Stimulated activated CD4-positive, alpha-beta T cell treated with anti-CD3 and anti-CD28 coated beads, Interleukin-2, amount 100 ng/mL, for 48 hours (primary cell): ENCODE results near the gene HNF4A.
"Not testable (repeated sequence)": the region's sequence is repeated elsewhere in the genome, so short reads cannot be mapped to it uniquely, and the experiment has no call there.

Experiments used
- DNase-seq, 2 donors: peaks; one replicate each; pipeline ENCODE4 v3.0.0-alpha.2; 2020

The HNF4A gene

DNA sequence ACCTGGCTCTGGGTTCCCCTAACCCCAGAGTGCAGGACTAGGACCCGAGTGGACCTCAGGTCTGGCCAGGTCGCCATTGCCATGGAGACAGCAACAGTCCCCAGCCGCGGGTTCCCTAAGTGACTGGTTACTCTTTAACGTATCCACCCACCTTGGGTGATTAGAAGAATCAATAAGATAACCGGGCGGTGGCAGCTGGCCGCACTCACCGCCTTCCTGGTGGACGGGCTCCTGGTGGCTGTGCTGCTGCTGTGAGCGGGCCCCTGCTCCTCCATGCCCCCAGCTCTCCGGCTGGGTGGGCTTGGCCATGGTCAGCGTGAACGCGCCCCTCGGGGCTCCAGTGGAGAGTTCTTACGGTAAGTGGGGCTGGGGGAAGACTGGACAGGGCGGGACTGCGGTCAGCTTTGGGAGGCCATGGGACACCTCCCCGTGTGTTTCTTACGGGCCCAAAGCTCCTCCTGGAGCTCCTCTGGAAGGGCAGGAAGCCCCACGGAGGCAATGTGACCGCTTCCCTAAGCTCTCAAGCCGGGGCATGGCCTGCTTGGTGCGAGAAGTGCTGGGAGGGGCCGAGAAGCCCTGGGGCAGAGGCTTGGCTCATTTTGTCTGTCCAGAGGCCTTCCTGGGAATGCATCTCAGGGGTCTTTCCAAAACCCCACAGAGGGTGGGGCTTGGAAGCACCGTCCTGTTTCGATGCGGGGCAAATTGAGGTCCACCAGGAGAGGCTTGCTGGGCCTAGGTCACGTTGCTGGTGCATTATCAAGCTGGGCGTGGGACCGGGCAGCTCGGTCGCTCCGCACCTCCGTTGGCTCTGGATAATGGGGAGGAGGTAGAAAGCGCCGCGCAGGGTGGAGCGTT, at the start of gene HNF4A:
Gene HNF4A (plus strand): TSS at position 202 of the 855 bp plus-strand sequence. CDS start 106 bp downstream, at position 308.
- no peak for DNase-seq

DNA sequence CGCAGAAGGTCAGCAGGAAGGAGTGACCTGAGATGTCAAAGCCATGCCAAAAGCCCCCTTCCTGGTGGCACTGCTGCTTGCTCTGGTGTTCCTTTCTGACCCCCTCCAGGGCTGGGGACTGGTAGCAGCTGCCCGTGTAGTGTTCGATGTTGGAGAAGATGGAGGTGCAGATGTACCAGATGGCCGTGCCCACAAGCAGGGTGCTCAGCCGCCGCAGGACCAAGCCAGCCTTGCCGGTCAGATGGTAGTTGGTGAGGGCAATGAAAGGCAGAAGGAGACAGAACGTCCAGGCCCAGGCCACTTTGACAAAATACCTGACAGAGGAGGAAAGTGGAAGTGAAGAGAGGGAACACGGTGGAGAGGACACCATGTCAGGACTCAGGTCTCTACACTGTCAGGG, 48.6 kb upstream of the HNF4A start:
- no peak for DNase-seq

DNA sequence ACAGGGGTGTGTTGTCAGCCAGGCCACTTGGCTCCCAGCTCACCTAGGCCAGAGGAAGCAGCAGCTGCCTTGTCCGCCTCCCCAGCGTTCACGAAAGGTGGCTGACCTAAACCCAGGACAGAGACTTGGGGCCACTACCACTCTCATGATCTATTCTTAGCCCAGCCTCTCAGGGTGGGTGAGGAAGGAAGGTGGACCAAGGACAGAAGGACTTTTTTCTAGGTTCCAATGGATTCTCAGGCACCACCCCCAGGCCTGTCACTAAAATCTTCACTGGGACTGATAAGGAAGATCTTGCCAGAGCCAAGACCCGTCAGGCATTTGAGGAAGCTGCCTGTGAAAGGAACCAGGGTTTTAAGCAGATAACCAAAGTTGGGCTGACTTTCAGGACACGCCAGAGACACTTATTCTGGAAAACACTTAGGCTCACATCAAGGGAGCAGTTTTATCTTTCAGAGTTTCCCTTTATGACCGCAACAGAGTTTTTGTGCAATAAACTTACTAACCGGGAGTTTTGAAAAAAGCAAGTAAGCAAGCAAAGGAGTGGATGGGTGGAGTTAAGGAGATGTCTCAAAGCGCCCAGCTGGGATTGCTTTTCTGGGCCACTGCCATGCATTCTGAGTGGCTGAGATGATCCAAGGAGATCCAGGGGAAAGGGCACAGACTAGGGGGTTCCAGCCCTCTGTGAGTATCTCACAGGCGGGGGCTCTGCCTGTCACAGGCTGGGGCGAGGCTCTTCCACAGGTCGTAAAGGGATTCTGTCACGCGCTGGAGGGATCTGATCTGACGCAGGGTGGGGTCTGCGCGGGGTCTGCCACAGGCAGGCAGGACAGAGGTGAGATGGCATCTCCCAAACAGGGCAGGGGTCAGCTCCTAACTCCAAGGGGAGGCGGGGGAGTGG, 45.5 kb upstream of the HNF4A start:
- no peak for DNase-seq

DNA sequence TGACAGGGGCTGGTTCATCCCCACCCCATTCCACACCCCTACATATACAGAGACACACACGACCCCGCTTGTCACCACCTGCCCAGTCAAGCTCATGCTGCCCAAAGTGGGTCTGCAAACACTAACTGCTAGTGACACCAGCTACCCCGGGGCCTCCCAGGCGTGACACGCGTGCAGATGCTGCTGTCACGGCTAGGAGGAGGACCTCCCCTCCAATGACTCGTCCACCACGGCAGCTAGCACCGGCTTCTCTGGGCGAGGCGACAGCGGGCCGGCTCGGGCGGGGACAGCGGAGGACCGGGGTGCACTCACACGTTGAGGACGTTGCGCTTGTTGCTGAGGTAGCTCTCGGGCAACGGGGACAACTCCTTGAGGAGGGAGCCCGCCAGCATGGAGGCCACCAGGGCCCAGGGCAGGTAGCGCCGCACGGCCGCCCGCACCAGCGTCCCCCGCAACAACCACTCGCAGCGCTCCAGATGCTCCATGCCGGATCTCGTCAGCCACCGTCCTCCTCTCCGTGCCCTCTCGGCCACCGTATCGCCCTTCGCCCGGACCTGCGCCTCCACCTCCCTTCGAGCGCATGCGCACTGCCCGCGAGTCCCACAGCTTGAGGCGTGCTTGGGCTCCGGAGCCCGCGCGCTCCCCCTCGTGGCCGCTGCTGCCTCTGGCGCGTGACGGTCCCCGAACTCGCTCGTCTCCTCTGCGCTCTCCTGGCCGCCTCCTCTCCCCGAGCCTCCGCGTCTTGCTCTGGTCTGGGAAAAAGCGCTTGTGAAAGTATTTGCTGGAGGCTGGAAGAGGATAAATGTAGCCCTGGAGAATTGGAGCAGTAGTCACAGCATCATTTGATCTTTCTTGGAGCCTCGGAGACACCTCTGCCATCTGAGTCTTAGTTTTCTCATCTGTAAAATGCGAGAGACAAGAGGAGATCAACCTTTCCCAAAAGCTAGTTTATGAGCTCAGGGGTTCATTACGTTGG, 44.5 kb upstream of the HNF4A start, which contains the start of gene FITM2:
Gene FITM2 (minus strand): TSS at position 539 of the 976 bp plus-strand sequence. CDS start 54 bp downstream, at position 485.
- DNase-seq, result peak; percentile 98 to 99

DNA sequence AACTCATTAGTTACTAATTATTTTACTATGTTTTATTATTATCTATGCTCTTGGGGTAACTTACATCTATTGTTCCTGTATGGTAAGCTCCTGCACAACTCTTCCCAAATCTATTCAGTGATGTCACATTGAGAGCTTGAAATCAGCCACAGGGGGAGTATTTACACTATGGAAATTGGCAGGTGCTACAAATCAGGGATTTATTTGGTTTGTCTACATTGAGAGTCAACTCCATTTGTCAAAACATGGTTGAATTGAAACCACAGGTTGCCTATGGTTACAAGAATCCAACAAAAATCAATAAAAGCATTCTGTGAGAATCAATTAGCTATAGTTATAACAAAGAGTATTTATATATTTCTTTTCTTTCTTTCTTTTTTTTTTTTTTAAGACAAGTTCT, 40.6 kb upstream of the HNF4A start:
- no peak for DNase-seq

DNA sequence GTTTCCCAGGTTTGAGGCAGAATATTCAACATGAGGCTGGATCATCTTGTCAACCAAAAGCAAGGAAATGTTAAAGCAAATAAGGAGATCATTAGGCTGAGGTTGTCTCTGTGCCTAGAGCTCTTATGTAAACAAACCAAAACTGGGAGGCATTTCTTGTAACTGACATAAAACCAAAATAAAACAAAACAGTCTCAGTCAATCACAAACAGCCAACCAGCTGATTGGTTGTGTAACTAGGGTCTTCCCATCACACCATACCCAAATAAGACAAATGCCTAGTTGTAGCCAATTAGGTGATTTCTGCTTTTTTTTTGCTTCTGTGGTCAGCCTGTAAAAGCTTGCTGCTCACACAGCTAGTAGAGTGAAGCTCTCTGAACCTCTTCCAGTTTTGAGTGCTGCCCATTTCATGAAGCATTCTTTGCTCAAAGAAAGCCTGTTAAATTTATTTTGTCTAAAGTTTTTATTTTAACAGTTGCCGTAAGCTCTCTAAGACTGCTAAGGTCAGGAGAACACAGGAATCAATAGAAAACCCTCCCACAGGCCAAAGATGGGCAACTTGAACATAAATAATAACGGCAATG, 35.6 kb upstream of the HNF4A start:
- no peak for DNase-seq

DNA sequence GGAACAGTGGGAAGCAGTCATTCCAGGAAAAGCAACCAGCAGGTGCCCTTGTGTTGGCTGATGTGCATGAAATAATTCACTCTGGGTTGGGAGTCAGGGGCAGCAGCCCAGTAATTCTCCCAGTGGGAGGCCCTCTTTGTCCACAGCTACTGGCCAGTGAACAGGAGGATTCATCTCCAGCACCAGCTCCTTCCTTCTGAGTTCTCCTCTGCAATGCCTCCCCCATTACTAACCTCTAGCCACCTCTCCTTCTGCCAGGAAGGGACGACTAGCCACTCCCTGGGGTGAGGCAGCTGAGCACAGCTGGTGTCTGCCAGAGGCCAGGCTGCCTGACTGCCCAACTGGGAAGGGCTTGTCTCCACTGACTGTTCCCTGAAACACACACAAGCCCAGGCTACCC, 31.2 kb upstream of the HNF4A start:
- no peak for DNase-seq

DNA sequence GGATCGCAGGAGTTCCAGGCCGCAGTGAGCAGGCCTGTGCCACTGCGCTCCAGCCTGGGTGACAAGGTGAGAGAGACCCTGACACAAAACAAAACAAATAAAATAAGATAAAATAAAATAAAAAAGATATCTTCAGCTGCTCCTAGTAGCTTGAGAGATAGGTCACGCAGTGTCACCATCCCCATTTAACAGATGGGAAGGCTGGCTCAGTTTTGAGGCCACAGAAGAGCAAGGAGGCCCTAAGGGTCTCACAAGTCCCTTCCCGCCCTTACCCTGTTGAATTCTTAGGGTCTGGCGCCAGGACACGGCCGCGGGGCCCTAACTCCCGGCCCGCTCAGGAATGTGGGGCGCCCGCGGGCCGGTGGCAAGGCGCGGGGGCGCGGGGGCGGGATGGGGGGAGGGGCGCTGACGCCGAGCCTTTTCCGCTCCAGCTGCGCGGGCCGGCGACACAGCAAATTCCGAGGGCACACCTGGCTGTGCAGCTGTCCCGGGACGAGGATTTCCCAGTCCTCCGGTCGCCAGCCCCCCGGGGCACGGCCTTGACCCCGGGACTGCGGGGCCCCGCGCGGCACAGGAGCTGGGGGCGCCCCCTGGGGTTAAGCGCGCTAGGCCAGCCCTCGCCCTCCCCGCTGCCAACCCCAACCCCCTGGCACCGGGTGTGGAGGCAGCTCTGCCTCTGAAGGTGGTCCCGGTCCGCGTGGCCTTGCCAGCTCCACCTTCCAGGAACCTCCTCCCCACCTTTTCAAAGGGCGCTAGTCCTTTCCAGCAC, 28.9 kb upstream of the HNF4A start:
- peak; percentile 5 to 36 for DNase-seq

DNA sequence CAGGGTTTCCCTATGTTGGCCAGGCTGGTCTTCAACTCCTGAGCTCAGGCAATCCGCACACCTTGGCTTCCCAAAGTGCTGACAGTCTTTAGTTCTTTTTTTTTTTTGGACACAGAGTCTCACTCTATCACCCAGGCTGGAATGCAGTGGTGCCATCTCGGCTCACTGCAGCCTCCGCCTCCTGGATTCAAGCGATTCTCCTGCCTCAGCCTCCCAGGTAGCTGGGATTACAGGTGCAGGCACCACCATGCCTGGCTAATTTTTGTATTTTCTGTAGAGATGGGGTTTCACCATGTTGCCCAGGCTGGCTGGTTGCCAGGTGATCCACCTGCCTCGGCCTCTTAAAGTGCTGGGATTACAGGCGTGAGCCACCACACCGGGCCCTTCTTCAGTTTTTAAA, 27.8 kb upstream of the HNF4A start:
- not testable (repeated sequence) for DNase-seq

DNA sequence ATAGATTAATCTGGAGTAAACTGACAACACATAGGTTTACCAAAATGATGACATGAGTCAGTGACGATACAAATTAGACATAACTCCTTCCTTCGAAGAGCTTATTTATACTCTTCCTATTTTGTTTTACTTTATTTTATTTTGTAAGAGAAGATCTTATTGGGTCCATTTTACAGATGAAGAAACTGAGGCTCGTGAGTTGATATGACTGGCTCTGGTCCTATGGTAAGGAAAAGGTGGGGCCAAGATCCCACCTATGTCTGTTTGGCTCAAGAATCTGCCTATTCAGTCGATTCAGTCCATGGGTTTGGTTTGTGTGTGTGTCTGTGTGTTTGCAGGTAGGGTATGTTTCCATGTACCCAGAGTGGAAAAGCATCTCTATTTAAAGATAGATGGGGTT, 27.1 kb upstream of the HNF4A start:
- DNase-seq, result no peak

DNA sequence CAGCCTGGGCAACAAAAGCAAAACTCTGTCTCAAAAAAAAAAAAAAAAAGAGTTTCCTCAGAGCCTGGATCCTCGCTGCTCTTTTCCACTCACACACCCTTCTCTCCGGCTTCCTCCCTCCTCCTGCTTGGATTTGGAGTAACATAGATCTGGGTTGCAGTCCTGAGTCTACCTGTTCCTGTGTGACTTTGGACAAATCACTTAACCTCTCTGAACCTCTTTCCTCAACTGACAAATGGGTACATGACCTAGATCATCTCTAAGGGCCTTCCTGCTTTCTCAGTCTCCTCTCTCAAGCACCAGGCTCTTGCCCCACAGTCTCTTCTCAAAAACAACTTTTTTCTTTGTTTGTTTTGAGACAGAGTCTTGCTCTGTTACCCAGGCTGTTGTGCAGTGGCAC, 24.3 kb upstream of the HNF4A start:
- no peak for DNase-seq

DNA sequence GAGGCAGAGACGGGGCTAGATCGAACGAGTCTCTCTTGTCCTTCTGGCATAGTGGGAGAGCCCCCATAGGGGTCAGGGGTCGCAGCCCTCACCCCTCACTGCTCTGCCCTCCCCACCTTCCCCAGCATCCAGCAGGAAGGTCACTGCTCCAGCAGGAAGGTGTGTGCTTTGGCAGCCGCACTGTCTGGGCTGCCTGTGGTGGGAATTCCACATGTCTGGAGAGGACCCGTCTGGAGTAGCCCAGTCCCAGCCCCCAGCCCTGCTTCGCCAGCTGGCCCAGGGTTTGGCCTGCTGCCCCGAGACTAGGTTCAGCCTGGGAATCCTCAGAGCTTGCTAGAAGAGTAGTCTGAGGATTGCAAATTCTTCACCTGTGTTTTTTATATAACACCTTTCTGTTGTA, 21.2 kb upstream of the HNF4A start:
- no peak for DNase-seq

DNA sequence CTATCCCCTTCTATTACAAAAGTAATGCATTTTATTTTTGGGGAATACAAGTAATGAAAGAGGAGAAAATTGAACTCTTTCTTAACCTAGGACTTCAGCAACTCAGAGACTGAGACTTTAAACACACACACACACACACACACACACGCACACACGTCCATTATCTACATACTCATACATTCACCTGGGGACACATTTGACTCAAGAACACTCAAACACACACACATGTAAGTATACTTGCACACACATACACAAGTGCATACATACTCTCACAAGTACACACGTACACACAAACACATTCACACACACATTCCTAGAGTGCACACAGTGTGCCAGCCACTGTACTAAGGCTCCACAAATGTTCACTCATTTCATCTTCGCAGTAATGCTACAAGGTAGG, 20.8 kb upstream of the HNF4A start:
- no peak for DNase-seq

DNA sequence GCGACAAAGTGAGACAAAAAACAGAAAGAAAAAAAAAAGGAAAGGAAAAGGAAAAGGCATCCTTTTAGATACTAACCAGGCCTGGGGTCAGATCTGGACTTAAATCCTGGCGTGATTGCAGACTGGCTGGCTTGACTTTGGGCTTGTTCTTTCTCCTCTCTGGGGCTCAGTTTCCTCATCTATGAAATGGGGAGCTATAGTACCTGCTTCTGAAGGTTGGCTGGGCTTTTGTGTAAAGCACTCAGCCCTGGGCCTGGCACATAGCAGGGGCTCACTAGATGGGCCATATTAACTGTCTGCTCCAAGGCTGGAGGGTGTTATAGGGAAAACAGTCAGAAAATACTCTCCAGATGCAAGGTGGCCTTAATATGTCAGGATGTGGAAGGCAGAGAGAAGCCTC, 19.8 kb upstream of the HNF4A start:
- DNase-seq, result no peak

DNA sequence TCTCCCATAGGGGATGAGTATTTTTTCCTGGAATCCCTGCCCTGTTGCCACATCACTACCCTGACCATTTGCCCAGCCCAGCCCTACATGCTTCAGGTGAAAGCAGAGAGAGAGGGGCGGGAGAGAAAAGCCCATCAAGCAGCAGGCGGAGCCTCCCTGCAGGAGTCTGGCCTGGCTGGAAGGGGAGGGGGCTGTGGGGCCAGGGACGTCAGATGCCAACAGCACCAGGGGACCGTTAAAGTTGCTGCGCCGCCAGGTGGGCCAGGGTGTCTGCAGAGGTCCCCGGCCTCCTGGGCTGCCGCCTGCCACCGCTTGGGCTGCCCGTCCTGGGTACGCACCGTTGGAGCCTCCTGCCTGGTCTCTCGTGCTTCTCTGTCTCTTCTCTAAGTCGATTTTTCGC, 19.4 kb upstream of the HNF4A start:
- no peak for DNase-seq

DNA sequence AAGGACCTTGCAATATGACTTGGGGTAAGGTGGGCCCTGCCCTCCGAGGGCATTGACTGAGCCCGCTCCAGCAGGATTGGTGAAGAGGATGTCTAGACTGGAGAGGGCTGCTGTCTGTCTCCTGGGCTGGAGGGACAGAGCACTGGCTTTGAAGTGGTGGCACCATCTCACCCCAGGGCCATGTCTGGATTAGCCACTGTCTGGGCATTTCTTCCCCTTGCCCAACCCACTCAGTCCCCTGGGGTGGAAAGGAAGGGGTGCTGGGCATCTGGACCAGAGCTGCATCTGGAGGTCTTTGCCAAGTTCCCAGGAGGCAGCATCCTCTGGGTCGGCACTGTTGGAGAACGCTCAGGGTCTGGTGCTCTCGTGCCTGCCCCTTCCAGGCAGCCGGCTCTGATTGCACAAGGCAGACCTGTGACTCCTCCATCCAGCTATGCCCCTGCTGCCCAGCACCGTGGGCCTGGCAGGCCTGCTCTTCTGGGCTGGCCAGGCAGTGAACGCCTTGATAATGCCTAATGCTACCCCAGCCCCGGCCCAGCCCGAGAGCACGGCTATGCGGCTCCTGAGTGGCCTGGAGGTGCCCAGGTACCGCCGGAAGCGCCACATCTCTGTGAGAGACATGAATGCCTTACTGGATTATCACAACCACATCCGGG, 18.6 kb upstream of the HNF4A start, which contains the start of gene R3HDML:
Gene R3HDML (plus strand): TSS at position 319 of the 656 bp plus-strand sequence. CDS start 115 bp downstream, at position 434.
- no peak for DNase-seq

DNA sequence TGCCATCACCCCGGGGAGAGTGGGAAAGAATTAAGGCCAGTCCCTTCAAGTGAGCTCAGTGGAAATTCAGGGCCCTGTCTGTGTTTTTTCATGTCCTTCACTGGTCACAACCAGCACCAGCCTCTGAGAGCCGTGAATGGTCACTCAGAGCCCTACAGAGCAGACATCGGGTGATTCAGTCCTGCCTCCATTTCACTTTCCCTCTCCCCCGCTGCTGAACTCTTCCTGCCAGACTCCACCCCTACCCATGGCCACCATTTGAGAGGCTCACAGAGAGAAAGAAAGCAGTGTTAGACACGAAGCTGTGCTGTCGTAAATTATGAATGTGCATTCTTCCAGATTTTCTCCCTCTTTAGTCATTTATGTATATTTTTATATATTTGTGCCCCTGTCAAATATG, 13.3 kb upstream of the HNF4A start:
- no peak for DNase-seq

DNA sequence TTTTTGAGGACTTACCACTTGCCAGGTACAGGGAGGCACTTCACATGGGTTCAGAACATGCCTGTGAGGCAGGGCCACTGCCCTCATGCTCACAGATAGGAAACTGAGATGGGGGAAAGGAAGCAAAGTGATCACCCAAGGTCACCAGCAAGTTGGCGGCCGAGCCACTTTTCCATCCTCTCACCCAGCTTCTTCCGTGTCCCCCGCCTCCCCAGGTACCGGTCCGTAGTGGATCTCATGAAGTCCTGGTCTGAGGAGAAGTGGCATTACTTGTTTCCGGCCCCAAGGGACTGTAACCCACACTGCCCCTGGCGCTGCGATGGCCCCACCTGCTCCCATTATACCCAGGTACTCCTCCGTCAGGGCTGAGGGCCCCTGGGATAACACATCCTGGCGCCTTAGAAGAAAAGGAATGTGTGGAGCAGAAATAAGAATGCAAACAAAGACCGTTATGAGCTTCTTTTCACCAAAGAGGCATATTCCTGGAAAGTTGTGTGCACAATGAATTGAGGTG, 12.3 kb upstream of the HNF4A start:
- no peak for DNase-seq

DNA sequence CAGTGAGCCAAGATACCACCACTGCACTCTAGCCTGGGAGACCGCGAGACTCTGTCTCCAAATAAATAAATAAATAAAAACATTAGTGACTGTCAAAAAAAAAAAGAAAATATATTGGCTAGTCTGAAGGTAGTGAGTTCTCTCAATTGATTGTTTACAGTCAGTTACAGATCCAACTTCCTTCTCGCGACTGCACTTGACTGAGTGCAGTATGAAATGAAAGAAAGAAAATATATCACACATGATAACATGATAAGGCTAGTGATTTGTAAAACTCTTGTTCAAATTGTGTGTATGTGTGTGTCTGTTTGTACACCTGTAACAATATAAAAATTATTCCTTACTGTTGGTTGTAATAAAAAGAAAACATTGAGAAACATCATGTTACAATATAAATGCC, 10.8 kb upstream of the HNF4A start:
- DNase-seq, result no peak

DNA sequence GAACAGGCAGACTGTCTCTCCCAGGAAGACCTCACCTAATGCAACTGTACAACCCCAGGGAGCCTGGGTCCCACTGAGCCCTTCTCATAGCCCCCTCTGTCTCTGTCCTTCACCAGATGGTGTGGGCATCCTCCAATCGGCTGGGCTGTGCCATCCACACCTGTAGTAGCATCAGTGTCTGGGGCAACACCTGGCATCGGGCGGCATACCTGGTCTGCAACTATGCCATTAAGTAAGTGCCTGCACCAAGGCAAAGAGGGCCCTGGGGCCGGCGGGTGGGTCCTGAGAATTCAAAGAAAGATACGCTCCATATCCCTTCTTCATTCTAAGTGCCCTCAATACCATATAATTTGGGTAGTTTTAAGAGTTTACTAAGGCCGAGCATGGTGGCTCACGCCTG, 10.4 kb upstream of the HNF4A start:
- no peak for DNase-seq
